GM21619 (cell line): Measurements from ENCODE around the gene FANCM.
A peak's percentile ranks its signal among the peaks of the same experiment; 100 is the strongest.

ENCODE experiments used
- ATAC-seq: cut with Tn5 transposase; IDR thresholded peaks from one replicate; pipeline ENCODE4 v1.9.1; 2021; ENCODE audit not compliant: unreplicated experiment

The FANCM gene

GRCh38 chr14:45222485-45223262, 86.9 kb downstream of the FANCM start:
- ATAC-seq = peak; percentile 49

- ATAC-seq = no peak
These were observed 91.8 kb downstream of the FANCM start for GRCh38 chr14:45227566-45227965.

- no peak for ATAC-seq
These were observed 103.3 kb downstream of the FANCM start for GRCh38 chr14:45238988-45239387.

- ATAC-seq = no peak
These were observed 107.0 kb downstream of the FANCM start for GRCh38 chr14:45242706-45243105.

GRCh38 chr14:45246151-45246550, 110.4 kb downstream of the FANCM start:
- ATAC-seq = no peak

GRCh38 chr14:45246691-45247090, 111.0 kb downstream of the FANCM start:
- ATAC-seq = no peak

GRCh38 chr14:45247427-45247826, 111.7 kb downstream of the FANCM start:
- ATAC-seq = no peak

- ATAC-seq = peak; percentile 26
These were observed 114.3 kb downstream of the FANCM start for GRCh38 chr14:45249856-45250575.
